ENCODE data around the gene IP6K3.

Gene IP6K3, protein sequence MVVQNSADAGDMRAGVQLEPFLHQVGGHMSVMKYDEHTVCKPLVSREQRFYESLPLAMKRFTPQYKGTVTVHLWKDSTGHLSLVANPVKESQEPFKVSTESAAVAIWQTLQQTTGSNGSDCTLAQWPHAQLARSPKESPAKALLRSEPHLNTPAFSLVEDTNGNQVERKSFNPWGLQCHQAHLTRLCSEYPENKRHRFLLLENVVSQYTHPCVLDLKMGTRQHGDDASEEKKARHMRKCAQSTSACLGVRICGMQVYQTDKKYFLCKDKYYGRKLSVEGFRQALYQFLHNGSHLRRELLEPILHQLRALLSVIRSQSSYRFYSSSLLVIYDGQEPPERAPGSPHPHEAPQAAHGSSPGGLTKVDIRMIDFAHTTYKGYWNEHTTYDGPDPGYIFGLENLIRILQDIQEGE

DNA sequence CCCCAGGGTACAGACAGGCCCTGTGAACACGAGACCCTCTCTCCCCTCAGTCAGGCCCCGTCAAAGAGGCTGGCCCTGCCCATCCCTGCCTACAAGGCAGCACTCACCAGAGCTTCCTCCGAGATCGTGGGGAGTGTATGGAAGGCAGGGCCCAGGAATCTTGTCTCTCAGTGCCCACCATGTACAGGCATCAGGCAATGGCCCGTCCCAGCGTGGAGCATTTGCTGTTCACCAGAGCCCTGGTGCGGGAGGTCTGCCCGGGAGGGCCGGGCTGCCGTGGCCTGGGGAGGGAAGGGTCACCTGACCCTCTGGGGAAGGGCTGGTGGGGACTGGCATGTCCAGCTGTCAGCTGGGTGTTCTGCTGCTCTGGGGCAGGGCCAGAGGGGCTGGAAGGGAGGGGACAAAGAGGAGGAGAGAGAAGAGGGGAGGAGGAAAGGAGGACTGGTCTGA is at the start of gene IP6K3:
TSS of gene IP6K3 (minus strand) at position 255 of the 450 bp plus-strand sequence. CDS start 11,429 bp downstream, outside the sequence.
- no peak for DNase-seq

DNA sequence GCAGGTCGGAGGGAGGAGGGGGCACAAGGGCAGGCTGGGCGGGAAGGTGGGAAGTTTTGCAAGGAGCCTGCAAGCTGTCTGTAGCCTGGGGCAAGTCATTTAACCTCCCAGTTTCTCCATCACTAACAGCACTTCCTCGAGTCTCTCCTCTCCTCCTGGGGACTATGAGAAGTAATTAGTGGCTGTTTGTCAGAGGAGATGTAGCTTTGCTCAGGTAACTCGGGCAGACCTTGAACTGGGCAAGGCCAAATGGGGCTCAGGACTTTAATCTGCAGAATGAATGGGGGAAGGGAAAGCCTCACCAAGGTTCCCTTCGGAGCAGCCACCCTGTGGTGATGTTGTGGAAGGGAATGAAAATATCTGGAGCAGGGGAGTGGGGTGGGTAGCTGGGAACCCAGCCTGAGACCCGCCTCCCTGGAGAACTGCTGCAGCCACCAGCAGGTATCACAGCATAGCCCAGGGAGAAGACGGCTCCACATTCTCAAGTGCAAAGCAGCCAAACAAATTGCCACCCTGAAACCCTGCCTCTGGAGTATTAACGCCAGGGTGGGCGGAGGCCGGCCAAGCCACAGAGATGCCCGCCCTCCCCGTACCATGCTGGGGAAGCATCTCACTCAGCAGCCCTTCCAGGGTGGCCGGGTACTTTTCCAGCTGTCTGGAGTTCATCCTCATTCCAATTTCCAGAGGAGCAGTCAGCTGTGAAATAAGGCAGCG is 48.4 kb upstream of the IP6K3 start:
- no peak for DNase-seq

DNA sequence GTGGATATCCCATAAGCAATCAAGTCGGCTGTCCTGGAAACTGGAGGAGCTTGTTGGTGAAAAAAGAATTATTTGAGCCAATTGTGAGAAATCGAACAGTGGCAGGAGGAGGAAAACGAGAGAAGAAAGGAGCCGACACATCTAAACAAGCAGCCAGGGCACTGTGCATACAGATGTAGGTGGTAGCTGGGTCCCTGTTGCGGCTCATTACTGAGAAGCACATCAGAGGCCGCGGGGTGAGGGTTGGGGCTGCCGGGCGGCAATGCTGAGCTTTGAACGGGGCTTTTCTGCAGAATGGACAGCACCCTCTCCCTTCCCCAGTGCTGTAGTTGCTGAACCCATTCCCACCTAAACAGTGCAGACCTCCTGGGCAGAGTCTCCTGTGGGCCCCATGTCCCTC is 46.3 kb upstream of the IP6K3 start:
- DNase-seq, result no peak

DNA sequence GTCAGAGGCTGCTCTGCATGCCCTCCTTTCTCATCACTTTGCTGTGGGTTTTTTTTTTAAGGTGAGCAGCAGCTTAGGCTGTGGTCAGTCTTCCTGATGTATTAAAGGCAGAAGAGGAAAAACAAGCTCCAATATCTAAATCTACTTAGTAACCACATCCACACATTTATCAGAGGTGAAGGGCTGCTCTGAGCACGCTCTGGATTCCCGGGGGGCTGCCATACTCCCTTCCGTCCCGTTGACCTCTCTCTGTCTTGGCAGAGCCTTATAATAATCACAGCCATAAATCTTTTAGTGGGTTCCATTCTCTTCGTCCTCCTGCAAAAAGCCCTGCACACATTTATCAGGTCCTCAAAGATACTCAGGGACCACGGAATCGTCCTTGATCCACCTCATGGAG is 44.9 kb upstream of the IP6K3 start:
- no peak for DNase-seq

DNA sequence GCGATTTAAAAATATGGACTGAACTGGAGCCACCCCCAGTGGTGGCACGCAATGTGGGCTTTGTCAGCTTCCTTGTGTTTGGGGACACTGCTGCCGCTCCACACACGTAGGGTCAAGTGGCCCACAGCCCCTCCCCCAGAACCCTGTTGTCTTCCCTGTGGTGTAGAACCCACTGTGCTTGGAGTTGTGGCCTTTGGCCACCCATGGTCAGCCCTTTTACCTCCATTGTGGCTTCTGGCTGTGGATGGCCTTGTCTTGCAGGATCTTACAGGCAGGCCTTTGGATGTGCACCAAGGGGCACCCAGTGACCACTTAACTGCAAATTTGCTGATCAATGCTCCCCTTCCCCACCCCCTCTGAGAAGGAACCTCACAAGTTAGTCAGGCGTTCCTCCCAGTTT is 44.2 kb upstream of the IP6K3 start:
- no peak for DNase-seq

DNA sequence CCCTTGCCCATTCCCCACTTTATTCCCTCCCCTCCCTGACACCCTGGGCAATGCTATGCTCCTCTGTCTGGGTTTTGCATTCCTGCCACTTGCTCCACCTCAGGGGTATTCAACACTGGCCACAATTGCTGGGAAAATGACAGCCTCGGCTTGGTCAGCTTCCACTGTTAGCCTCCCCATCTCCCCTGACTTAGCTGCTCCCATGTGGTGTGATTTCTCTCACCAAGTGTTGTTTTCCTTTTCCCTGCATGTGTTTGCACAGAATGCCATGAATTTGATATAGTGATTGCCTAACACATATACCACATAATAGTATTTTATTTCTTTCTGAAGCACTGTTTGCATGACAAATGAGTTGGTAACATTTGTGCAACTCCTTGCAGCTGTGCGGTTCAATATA is 43.7 kb upstream of the IP6K3 start:
- no peak for DNase-seq

DNA sequence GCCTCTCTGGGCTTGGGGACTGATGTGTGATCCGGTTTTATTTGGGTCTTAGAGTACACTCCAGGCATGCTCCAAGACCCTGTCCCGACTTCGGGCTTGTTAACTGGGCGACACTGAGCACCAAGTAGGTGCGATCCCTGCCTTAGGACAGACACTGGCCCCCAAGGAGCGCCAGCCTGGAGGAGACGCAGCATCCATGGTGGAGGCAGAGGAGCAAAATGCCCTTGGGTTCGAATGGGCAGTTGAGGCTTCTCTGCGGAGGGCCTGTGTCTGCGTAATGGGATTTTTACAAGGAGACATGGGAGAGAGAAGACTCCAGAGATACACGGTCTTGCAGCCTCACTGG is 42.8 kb upstream of the IP6K3 start:
- DNase-seq, result no peak

DNA sequence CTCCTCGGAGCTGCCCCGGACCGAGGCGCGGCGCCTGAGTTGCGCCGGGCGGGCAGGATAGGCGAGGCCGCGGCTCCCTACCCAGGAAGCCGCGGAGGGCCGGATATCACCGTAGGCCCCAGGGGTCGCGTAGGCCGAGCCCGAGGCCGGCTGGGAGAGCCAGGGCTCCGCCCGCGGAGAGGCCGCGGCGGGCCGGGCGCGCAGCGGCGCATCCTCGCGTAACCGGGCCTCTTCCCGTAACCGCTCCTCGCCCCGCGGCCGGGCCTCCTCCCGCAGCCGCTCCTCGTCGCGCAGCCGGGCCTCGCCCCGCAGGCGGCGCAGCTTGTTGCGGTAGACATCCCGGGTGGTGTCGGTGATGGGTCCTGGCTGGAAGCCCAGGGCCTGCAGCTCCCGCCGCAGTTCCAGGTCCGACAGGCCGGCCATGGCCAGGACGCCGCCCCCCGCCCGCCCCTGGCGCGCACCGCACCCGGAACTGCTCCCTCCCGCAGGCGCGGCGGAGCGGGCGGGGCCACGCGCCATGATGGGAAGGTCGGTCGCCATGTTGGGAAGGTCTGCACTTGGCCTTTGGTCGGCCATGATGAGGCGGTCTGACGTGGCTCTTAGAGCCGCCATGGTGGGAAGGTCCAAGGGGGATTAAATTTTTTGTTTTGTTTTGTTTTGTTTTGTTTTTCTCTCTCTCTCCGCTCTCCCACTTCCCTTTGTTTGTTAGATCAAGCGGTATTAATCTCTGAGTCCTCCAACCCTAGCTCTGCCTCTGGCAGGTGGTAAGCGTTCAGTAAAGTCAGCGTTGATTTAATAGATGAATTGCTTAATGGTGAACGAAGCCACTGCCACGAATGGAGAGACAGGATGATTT is 42.2 kb upstream of the IP6K3 start, which contains the start of gene LEMD2:
TSS of gene LEMD2 (minus strand) at position 437 of the 856 bp plus-strand sequence. CDS start at position 423, 14 bp downstream.
- peak; percentile 87 for DNase-seq

DNA sequence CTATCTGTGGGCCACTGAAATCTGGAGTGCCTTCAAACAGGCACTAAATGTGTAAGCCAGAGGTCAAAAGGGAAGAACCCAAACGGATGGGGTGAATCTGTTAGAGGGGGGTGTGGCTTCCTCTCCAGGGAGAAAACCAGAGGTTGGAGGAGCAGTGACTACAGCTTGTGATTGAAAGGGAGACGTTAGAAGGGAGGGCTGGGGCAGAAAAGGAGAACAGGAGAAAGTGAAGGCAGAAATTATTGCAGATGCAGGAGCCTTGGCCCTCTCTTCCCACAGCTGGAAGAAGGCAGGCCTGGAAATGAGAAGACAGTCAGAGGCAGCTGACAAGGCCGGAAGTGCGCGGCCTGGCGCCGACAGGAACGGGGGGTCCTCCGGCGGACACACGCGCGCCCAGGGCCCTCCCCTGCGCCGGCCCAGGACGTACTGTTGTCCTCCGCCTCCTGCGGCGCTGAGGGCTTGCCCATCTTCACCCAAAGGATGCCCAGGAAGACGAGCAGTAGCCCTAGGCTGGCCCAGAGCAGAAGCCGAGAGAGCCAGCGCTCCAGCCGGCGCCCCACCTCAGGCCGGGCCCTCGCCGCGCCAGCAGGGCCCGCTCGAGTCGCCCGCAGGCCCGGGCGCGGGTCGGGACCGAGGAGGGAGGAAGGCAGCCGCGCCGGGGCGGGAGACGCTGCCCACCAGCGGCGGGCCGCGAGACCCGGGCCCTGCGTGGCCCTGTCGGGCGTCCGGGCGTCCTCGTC is 41.4 kb upstream of the IP6K3 start:
- peak; percentile 12 for DNase-seq

DNA sequence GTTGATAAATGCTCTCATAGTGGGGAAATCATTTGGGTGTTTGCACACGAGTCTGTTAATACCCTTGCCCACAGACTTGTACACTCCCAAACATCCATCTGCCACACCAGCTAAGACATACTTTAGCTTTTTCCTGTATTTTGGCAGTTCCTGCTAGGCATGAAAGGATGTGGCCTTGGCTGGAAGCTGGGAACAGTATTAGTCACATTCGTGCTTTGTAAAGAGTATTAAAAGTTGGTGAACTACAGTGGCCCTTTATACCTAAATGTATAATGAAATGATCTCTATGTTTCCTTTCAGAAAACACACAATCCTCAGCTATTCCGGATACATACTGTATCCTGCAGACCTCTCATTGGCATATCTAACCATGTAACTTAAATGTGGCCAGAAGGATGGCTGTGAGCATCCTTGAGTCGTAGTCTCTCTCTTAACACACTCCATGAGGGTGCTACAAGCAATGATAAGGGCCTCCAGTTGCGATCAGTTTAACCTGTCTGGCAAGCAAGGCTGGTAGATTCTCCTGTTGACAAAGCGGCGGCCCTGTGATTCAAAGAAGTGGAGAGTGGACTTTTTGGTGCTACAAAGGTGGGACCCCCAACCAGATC is 40.7 kb upstream of the IP6K3 start:
- no peak for DNase-seq

DNA sequence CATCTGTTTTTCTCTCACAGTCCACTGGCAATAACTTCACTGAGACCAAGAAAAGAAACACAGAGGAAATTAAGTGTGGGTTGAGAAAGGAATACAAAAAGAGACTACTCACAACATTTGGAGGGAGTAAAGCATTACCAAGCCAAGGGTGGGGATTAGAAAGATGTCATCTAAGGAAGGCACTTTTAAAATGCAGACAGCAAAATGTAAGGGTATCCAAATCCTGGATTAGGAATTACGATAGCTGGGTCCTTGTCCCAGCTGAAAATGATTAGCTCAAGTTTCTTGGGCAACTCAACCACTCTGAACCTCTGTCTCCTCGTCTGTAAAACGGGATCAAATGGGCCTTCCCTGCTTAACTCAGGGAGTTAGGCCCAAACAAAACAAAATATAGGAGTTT is 40.0 kb upstream of the IP6K3 start:
- DNase-seq, result no peak

DNA sequence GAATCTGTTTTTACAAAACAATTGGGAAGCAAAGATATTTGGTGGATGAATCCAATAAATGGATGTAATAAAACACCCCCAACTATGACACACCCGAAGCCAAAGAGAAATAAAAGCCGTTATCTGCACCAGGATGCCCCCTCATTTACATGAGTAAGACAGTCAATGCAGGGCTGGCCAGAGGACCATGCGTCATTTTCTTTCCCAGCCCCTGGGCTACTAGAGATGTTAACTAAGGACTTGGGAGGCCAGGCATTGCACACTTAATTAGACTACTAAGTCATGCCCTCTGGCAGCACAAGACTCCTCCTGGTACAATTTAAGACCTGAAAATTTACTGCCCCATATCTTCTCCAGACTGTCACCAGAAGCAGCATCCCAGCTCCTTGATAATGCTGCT is 39.1 kb upstream of the IP6K3 start:
- no peak for DNase-seq

DNA sequence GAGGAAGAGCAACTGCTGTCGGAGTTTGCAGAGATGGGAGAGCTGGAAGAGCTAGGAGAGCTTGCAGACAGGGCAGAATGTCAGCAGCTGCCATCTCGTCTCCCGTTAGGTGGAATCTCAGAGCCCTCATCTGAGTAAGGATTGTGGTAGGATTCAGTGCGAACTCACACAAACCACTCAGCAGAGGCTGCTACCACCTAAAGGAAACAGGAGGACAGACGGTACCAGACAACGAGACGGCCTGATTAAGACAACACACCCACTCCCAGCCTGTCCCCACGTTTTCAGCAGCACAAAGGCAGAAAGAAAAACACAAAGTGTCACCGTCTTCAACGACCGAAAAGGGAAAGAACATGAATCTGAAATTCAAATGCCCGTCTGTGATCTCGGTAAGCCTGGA is 38.1 kb upstream of the IP6K3 start:
- DNase-seq, result no peak

DNA sequence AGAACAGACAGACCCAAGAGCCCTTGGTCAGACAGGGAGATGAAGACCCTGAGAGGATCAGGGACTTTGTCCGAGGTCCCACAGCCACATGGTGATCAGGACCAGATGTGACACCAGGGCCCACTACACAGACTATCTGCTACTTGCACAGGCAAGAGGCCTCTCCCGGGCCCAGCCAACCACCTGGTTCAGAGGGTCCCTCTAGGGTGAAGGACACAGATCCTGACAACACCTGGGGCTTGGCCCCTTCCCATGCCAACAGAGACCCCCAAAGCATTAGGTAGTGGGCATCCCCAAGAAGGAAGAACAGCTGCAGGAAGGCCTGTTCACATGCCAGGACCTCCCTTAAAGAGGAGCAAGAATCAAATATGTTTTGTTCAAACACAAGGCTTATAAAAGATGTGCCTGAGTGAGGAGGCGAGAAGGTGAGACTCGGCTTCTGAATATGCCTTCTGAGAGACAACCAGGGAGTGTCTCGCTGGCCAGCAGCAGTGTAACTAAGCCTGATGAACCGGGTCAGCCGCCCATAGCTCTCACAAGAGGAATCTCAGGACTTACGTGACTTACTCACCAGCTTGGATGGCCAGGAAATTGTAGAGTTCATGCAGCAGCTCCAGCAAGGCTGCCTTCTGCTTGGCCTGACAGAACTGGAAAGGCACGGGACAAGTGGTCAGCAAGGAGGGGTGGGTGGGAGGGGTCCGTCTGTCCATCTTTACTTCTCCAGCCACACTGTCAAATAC is 37.2 kb upstream of the IP6K3 start:
- no peak for DNase-seq

DNA sequence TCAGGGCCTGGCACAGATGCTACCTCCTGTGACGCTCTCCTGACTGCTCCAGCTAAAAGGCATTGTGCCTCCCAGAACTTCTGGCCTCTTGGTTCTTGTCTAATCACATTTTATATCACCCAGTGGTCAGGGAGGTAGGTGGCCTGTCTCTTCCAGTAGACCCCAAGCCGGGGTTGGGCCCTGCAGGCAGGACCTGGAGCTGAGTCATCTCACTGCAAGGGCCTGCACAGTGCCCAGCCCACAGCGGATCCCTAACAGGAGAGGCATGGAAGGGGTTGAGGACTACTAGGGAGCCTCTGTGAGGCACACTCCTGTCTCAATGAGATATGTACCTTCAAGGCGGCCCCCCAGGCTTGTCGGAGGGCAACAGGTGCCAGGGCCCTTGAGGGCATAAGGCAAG is 35.9 kb upstream of the IP6K3 start:
- DNase-seq, result no peak

DNA sequence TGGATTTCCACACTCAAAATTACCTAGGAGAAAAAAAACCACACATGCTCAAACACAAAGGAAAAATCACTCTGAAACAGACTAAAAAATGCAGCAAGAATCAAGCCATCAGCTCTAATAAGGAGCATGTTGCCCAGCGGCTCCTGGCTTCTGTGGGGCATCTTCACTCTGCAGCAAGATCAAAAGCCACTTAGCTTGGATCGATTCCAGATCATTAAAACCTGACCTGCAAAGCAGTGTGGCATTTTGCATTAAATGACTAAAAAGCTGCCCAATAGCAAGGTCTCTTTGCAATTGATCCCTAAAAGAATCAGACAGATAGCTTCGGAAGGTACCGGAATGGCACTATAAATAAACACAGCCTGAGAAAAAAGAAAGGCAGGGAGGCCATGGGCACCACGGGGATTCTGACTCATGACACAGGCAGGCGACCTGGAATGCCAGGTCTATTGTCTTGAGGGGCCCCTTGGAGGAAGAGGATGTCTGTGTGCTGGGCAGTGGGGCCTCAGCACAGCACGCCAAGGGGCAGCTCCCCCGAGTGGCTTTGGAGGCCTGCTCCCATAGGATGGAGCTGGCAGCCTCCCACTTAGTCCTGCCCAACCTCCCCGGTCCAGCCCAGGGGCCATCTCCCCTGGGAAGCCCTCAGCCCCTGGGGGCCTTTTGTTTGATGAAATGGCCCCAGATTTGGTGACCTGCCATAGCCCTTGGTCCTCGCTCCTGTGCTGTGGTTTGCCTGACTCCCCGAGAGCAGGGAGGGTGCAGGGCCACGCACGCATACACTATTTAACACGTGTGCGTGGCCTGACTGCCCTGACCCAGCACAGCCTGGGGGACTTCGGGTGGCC is 34.6 kb upstream of the IP6K3 start:
- DNase-seq, result no peak

DNA sequence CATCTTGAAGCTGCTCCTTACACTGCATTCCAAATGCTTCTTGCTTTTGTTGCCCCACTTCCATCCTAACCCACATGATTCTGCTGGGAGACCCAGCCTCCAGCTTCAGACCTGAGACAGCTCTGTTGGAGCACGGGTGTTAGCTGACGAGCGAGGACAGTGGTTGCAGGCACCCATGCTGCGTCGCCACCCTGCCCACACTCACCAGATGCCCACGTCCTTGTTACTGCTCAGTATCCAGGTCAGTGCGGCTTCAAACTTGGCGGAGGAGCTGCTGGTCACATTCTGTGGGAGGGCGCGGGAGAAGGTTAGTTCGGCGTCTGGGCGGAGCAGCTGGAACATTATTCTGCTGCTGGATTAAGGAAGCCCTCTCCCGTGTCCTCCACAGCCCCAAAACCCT is 33.2 kb upstream of the IP6K3 start:
- no peak for DNase-seq

DNA sequence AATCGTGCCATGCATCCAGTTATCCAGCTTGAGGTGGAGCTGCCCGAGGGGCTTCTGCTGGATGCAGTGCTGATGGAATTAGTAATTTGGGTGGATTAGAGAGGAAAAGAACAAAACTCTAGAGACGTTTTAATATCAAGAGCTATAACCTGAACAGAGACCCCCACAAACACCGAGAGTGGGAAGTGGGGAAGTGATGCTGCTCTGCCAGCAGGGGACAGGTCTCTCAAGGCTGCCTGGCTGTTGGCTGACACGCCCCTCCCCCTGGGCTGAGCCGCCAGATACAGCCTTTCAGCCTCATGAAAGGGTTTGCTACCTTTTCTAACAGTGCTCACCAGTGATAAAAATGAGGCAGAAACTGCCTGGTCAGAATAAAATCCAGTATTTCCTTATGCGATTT is 32.6 kb upstream of the IP6K3 start:
- no peak for DNase-seq

DNA sequence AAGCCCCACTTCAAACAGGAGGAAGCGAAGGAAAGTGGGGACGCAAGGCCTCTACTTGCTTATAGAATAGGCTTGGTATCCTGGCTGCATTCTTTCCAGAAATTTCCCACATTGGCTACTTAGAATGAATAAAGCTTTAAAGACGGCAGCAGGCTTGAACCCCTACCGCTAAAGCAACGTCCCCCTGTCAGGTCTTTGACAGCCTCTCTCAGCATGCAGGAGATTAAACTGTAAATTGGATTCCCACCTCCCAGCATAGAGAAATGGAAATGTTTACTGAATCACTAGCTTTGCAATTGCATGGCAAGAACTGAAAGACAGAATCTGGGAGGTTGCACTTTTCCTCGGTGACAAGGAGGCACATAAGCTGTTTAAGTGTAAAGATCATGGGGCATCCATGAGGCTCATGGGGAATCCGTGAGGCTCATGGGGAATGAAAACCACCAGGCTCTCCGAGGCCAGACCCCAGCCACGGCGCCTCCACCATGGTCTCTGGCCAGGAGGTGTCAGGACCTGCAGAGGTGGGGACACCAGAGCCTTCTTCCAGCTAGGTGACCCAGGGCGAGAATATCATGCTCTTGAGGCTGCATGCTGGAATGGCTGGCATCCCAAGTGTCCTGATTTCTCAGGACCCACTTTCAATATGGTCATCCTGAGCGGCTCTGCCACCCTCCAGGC is 31.9 kb upstream of the IP6K3 start:
- no peak for DNase-seq

Measured in DMS153 (cell line).